CD8-positive, alpha-beta memory T cell (primary cell): ENCODE data around the gene CCDC187. TPM values are rescaled to one million over a fixed set of nuclear protein-coding genes. Genes with fewer than 3 reads are reported as not detected.
"Not testable (repeated sequence)": the region's sequence is repeated elsewhere in the genome, so short reads cannot be mapped to it uniquely, and the experiment has no call there.

ENCODE experiments used
- CTCF ChIA-PET: fragments of 350-600 bp; sonication (Branson Sonifier 250); formaldehyde crosslinking; loops from one replicate; lab custom pipeline; 2021; ENCODE audit warnings: antibody characterized with exemption; lab: Charles Lee
- POLR2A ChIA-PET: fragments of 350-600 bp; sonication (Branson Sonifier 250); formaldehyde crosslinking; loops from one replicate; lab custom pipeline; 2021; ENCODE audit warnings: antibody characterized with exemption; lab: Charles Lee
- DNase-seq, 5 donors: peaks; one replicate each; pipeline versions ENCODE4 v3.0.0 to v3.0.0-alpha.2; 2020 to 2022; ENCODE audit warnings: mixed read lengths in 1 of 5
- H3K27ac ChIP-seq: one replicate; pipeline ENCODE4 v1.7.0; 2013; ENCODE audit warnings: low read depth, mild to moderate bottlenecking, low read length, moderate library complexity
- H3K27me3 ChIP-seq: 2 replicates; pipeline ENCODE4 v1.7.0; 2013; ENCODE audit warnings: low read length, mild to moderate bottlenecking; ENCODE audit not compliant: insufficient read depth, poor library complexity, severe bottlenecking
- H3K36me3 ChIP-seq: 2 replicates; pipeline ENCODE4 v1.7.0; 2013; ENCODE audit warnings: mild to moderate bottlenecking, low read length, moderate library complexity; ENCODE audit not compliant: insufficient read depth
- H3K4me1 ChIP-seq: 2 replicates; pipeline ENCODE4 v1.7.0; 2013; ENCODE audit warnings: mild to moderate bottlenecking, low read length, moderate library complexity; ENCODE audit not compliant: insufficient read depth
- H3K4me3 ChIP-seq: 2 replicates; pipeline ENCODE4 v1.7.0; 2013; ENCODE audit warnings: mild to moderate bottlenecking, low read length
- H3K9me3 ChIP-seq: 2 replicates; pipeline ENCODE4 v1.7.0; 2013; ENCODE audit warnings: mild to moderate bottlenecking, low read length
- H3K27ac Mint-ChIP-seq, 8 donors: one replicate each; pipeline ENCODE4 v1.8.0; 2020 to 2021; ENCODE audit warnings: mixed read lengths in 8 of 8, mild to moderate bottlenecking in 6 of 8, inconsistent platforms in 3 of 8, moderate library complexity in 3 of 8
- H3K27me3 Mint-ChIP-seq, 2 donors: one replicate each; pipeline ENCODE4 v1.8.0; 2020 to 2021; ENCODE audit warnings: mixed read lengths in 2 of 2, mild to moderate bottlenecking in 1 of 2, moderate library complexity in 1 of 2
- H3K36me3 Mint-ChIP-seq, 3 donors: one replicate each; pipeline ENCODE4 v1.8.0; 2020 to 2021; ENCODE audit warnings: mixed read lengths in 3 of 3, inconsistent platforms in 1 of 3, mild to moderate bottlenecking in 1 of 3
- H3K4me1 Mint-ChIP-seq, 3 donors: one replicate each; pipeline ENCODE4 v1.8.0; 2020 to 2021; ENCODE audit warnings: mixed read lengths in 3 of 3, inconsistent platforms in 1 of 3, mild to moderate bottlenecking in 1 of 3
- H3K4me3 Mint-ChIP-seq, 7 donors: one replicate each; pipeline ENCODE4 v1.8.0; 2020 to 2021; ENCODE audit warnings: mixed read lengths in 7 of 7, mild to moderate bottlenecking in 6 of 7, moderate library complexity in 4 of 7, inconsistent platforms in 2 of 7
- H3K9me3 Mint-ChIP-seq, 5 donors: one replicate each; pipeline ENCODE4 v1.8.0; 2020 to 2022; ENCODE audit warnings: mixed read lengths in 5 of 5, mild to moderate bottlenecking in 3 of 5, moderate library complexity in 2 of 5, inconsistent platforms in 1 of 5
- polyA plus RNA-seq: library from polyadenylated mRNA; unstranded; fragments of 300-500 nt; fragmentation: Illumina TruSeq; gene quantifications from one replicate; pipeline ENCODE4 v1.2.3, GENCODE V29; 2021
- total RNA-seq, 2 experiments: library from RNA; stranded (reverse); gene quantifications; one replicate each; pipeline ENCODE4 v1.2.3, GENCODE V29; 2021

Gene CCDC187
- total and polyA plus RNA-seq, 3 experiments from 2014 or later = not detected

DNA sequence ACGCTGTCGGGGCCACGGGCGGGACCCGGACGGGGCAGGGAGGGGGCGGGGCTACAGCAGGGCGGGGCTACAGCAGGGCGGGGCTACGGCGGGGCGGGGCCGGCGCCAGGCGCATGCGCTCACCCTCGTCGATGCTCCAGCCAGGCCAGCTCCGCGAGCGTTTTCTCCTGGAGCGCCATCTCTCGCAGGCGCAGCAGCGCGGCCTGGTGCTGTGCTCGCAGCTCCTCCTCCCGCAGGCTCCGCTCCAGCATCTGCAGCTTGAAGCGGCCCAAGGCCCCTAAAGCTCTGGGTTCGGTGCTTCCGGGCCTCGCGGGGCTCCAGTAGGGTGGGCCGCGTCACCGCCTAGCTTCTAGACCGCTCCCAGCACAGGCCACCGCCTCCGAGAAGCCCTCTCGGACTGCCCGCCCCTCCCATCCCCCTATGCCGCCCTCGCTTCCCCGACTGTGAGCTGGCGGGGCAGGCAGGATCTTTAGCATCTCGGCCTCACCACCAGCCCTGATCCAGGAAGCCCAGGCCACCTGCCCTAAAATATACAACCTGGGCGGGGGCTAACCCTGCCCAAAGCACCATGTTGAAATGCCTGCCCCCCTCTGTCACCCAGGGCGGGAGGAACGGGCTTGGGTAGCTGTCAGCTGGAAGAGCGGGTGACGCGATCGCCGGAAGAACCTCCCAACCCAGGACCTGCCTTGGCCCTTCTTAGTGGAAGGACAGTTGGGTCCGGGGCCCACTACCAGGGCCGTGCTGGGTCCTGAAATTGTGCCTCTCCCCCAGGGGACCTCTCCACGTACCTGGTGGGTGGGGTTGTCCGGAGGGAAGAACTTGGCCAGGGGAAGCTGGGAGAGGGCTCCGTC lies 36.4 kb downstream of the CCDC187 start:
- peak; percentile 77 to 90 (median 78) for DNase-seq
- Histone ChIP-seq H3K27me3 (no peaks in the 10 kb centered on the region), H3K27ac (no peak overlapping the region), H3K36me3 (no peaks in the 10 kb centered on the region), H3K4me3 (peak overlapping the region; percentile 60), H3K9me3 (no peaks in the 10 kb centered on the region), H3K4me1 (peaks cover 7% of the 10 kb centered on the region)
- H3K4me1 Mint-ChIP-seq = peaks cover 0 to 16% (median 4%) of the 10 kb centered on the region in 3 donors
- no peaks in the 10 kb centered on the region for H3K9me3 Mint-ChIP-seq
- H3K27me3 Mint-ChIP-seq = no peaks in the 10 kb centered on the region
- H3K27ac Mint-ChIP-seq = peak overlapping the region; percentile 60 to 95 (median 80)
- H3K4me3 Mint-ChIP-seq = peak overlapping the region; percentile 49 to 89 (median 80)
- no peaks in the 10 kb centered on the region for H3K36me3 Mint-ChIP-seq
- ChIA-PET CTCF (interaction anchor here (0.7 to 1.9 kb wide), 3 partner anchors 19 to 178 kb away, joined by 3 to 6 read pairs (median 3); no protein-coding TSS in a partner anchor), POLR2A (interaction anchor here (1.5 kb wide), 1 partner anchor 96 kb away, joined by 5 read pairs; the partner anchor contains the start of gene DNLZ)

DNA sequence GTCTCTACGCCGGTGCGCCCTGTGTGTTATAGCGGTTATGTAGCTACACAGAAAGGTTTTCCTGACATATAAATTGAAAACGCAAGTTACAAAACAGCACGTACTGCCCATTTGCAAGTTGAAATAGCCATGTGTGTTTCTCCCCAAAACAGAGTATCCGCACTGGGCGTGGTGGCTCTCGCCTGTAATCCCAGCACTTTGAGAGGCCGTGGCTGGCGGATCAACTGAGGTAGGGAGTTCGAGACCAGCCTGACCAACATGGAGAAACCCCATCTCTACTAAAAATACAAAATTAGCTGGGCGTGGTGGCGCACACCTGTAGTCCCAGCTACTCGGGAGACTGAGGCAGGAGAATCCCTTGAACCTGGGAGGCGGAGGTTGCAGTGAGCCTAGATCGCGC lies 37.3 kb downstream of the CCDC187 start:
- H3K27me3 Mint-ChIP-seq, H3K9me3 ChIP-seq, H3K27me3 ChIP-seq, H3K36me3 ChIP-seq, H3K4me1 ChIP-seq, H3K27ac ChIP-seq, DNase-seq, H3K9me3 Mint-ChIP-seq, H3K36me3 Mint-ChIP-seq: not testable (repeated sequence)
- Mint-ChIP-seq H3K4me1 (peaks cover 0 to 16% (median 4%) of the 10 kb centered on the region in 3 donors), H3K27ac (peak overlapping the region in 7 of 8 donors; percentile 60 to 87 (median 81)), H3K4me3 (peak overlapping the region; percentile 49 to 89 (median 80))
- H3K4me3 ChIP-seq = peak overlapping the region; percentile 54
- CTCF ChIA-PET = interaction anchor here (0.7 to 1.9 kb wide), 3 partner anchors 18 to 177 kb away, joined by 3 to 6 read pairs (median 3); no protein-coding TSS in a partner anchor
- POLR2A ChIA-PET = interaction anchor here (1.5 kb wide), 1 partner anchor 96 kb away, joined by 5 read pairs; the partner anchor contains the start of gene DNLZ

DNA sequence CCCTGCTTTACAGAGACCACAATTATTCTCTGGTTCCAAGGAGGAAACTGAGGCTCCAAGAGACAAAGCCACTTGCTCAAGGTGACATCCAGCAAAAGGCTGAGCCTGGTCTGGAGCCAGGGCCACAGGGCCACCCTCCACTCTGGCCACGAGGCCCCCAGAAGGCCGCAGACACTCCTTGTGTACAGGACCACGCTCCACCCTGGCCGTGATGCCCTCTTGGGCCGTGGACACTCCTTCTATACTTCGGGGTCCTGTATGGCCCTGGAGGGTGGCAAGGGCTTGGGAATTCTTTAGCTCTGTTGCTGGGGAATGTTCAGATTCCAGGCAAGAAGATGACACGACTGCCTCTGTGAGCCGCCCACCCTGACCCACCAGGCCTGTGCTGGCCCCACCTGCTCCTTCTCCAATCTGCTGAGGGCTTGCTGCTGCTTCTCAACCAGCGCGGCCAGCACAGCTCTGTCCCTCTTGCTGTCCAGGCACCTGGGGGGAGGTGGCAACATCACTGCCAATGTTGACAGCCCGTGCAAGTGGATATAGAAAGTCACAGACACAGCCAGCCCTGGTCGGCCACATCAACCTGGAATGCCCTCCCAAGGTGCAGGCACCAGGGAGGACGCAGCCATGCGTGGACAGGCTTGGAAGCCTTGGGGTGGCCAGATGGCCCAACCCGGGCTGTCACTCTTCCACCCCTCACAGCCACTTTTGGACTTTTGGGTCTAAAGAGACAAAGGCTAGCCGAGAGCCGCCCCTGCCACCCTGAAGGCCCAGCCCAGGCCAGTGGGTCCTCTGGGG lies 38.1 kb downstream of the CCDC187 start:
- Histone ChIP-seq H3K4me3 (no peak overlapping the region), H3K9me3 (no peaks in the 10 kb centered on the region), H3K27ac (no peak overlapping the region), H3K36me3 (no peaks in the 10 kb centered on the region), H3K27me3 (no peaks in the 10 kb centered on the region), H3K4me1 (peaks cover 7% of the 10 kb centered on the region)
- CTCF ChIA-PET = interaction anchor here (1.9 kb wide), 1 partner anchor 17 kb away, joined by 6 read pairs; no protein-coding TSS in a partner anchor
- Mint-ChIP-seq H3K36me3 (no peaks in the 10 kb centered on the region), H3K27me3 (no peaks in the 10 kb centered on the region), H3K27ac (no peak overlapping the region), H3K4me3 (no peak overlapping the region), H3K9me3 (no peaks in the 10 kb centered on the region), H3K4me1 (peaks cover 0 to 16% (median 4%) of the 10 kb centered on the region in 3 donors)
- POLR2A ChIA-PET = no interaction called here
- DNase-seq = no peak

DNA sequence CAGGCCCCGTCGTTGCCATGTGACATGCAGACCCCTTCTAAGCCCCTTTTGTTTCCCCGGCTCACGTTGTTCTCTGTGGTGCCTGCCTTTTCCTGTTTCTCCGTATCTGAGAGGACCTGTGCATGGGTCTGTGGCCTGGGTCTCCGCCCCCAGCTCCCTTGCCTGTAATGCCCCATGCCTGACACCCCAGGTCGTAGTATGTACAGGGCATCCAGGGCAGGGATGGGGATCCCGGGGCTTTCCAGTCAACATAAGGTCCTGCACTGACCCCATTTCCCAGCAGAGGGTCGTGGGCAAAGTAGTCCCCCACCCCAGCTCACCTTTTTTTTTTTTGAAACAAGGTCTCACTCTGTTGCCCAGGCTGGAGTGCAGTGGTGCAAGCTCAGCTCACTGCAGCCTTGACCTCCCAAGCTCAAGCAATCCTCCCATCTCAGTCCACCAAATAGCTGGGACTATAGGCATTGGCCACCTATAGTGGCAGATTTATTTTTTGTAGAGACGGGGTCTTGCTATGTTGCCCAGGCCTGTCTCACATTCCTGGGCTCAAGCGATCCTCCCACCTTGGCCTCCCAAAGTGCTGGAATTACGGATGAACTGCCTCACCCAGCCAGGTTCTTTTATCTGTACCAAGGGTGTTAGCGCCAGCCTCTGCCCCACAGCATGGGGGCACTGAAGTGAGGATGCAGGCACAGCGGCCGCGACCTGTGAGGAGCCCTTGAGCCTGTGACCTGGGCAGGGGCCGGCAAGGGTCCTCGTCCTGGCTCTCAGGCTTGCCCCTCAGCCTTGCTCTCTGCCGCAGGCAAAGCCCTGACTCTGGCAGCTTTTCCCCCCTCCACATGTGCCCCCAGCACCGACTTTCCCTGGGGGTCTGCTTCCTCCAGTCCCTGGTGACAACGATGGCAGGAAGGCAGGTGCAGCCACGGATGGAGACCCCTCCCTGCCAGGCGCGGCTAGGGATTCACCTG lies 39.2 kb downstream of the CCDC187 start:
- CTCF ChIA-PET = no interaction called here
- no peaks in the 10 kb centered on the region for H3K9me3 ChIP-seq
- Mint-ChIP-seq H3K4me3 (no peak overlapping the region), H3K36me3 (no peaks in the 10 kb centered on the region), H3K27me3 (no peaks in the 10 kb centered on the region), H3K9me3 (no peaks in the 10 kb centered on the region), H3K4me1 (peaks cover 0 to 16% (median 4%) of the 10 kb centered on the region in 3 donors), H3K27ac (peak overlapping the region in 1 of 8 donors; percentile 75)
- H3K4me1 ChIP-seq = peaks cover 7% of the 10 kb centered on the region
- POLR2A ChIA-PET = no interaction called here
- no peak overlapping the region for H3K4me3 ChIP-seq
- no peaks in the 10 kb centered on the region for H3K36me3 ChIP-seq
- no peaks in the 10 kb centered on the region for H3K27me3 ChIP-seq
- DNase-seq = no peak
- H3K27ac ChIP-seq = no peak overlapping the region

DNA sequence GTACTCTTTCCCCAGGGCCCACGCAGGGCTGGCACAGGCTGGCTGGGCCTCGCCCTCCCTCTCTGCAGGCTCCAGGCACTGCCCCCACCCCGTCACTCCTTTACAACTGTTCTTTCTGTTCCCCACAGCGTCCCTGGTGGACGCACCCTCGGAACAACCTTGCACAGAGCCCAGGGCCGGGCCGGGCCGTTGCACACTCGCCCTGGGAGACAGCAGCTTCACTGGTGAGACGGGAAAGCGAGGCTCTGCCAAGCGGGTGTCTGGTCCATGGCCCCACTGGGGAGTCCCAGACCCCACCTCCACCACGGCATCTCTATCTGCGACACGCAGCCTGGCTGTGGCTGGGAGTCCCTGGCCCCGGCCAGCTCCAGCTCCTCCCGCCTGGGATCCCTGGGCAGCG lies 39.9 kb downstream of the CCDC187 start:
- Histone ChIP-seq H3K9me3 (no peaks in the 10 kb centered on the region), H3K4me1 (peaks cover 7% of the 10 kb centered on the region), H3K4me3 (no peak overlapping the region), H3K36me3 (no peaks in the 10 kb centered on the region), H3K27ac (no peak overlapping the region), H3K27me3 (no peaks in the 10 kb centered on the region)
- CTCF ChIA-PET = no interaction called here
- H3K27ac Mint-ChIP-seq = no peak overlapping the region
- POLR2A ChIA-PET = no interaction called here
- H3K36me3 Mint-ChIP-seq = no peaks in the 10 kb centered on the region
- no peak overlapping the region for H3K4me3 Mint-ChIP-seq
- H3K9me3 Mint-ChIP-seq = no peaks in the 10 kb centered on the region
- H3K4me1 Mint-ChIP-seq = peaks cover 0 to 16% (median 4%) of the 10 kb centered on the region in 3 donors
- DNase-seq = no peak
- no peaks in the 10 kb centered on the region for H3K27me3 Mint-ChIP-seq

DNA sequence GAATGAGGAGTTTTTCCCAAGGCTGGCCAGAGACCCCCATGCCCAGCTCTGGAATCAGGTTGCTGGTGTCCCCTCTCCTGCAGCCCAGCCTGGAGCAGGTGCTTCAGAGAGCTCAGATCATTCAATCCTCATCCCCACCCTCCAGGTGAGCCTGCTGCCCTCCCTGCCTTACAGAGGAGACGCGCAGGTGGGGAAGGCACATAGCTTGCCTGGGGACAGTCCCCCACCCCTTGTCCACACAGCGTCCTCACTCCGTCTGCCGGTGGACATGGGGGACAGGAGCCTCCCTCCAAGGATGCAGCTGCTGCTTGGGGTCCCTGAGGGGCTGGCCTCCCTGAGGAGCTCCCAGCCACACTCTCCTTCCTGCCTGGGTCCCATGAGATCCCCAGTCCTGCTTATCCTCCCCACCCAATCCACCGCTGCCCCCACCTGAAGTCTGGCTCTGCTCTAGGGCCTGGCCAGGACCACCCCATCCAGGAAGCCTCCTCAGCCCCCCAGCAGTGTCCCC lies 41.2 kb downstream of the CCDC187 start:
- H3K27ac ChIP-seq = no peak overlapping the region
- H3K36me3 ChIP-seq = no peaks in the 10 kb centered on the region
- H3K4me3 ChIP-seq = no peak overlapping the region
- CTCF ChIA-PET = no interaction called here
- no peaks in the 10 kb centered on the region for H3K27me3 Mint-ChIP-seq
- peaks cover 0 to 12% (median 2%) of the 10 kb centered on the region in 3 donors for H3K4me1 Mint-ChIP-seq
- DNase-seq = no peak
- POLR2A ChIA-PET = no interaction called here
- no peaks in the 10 kb centered on the region for H3K9me3 ChIP-seq
- H3K4me1 ChIP-seq = peaks cover 3% of the 10 kb centered on the region
- H3K36me3 Mint-ChIP-seq = no peaks in the 10 kb centered on the region
- H3K27ac Mint-ChIP-seq = no peak overlapping the region
- no peaks in the 10 kb centered on the region for H3K27me3 ChIP-seq
- no peak overlapping the region for H3K4me3 Mint-ChIP-seq
- no peaks in the 10 kb centered on the region for H3K9me3 Mint-ChIP-seq

DNA sequence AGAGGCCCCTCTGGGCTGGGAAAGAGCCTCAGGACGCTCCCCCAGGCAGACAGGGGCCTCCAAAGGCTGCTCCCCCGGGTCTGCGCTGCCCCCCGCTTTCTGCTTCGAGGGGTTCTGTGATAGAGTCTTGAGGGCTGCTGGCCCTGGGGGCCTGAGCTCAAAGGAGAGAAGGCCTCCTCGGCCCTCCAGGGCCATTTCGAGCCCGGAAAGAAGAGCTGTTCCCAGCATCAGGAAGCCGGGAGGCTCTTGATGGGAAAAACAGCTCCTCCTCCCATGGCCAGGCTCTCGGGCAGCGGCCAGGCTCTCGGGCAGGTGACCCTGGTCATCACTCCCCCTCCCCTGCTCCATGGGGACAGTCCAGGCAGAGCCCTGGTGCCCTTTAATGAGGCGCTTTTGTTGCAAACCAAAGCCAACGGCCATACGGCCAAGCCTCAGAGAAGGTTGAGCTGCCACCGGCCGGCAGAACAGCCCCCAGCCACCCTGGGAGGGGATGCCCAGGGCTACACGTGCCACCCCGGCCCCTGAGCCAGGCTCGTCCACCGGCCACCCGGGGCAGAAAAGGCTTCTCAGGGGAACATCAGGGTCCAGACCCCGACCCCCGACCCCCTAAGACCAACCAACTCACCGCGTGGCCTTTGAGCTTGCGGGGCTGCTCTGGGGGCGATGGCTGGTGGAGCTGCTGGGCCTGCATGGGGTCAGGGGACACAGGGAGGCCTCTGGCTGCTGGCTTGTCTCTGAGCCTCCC lies 42.0 kb downstream of the CCDC187 start:
- H3K4me1 ChIP-seq = no peaks in the 10 kb centered on the region
- ChIA-PET CTCF (no interaction called here), POLR2A (no interaction called here)
- H3K4me3 ChIP-seq = no peak overlapping the region
- no peaks in the 10 kb centered on the region for H3K27me3 ChIP-seq
- no peaks in the 10 kb centered on the region for H3K36me3 Mint-ChIP-seq
- H3K36me3 ChIP-seq = no peaks in the 10 kb centered on the region
- H3K9me3 Mint-ChIP-seq = no peaks in the 10 kb centered on the region
- peaks cover 0 to 5% (median 0%) of the 10 kb centered on the region in 3 donors for H3K4me1 Mint-ChIP-seq
- H3K27ac Mint-ChIP-seq = no peak overlapping the region
- no peak overlapping the region for H3K4me3 Mint-ChIP-seq
- no peaks in the 10 kb centered on the region for H3K27me3 Mint-ChIP-seq
- H3K27ac ChIP-seq = no peak overlapping the region
- no peak for DNase-seq
- H3K9me3 ChIP-seq = no peaks in the 10 kb centered on the region
